Heart left ventricle (tissue), 13 donors: ENCODE measurements around the gene CCS.

Experiments
- CTCF ChIP-seq, 12 donors: fragments of 200-600 bp; sonication (generic) in 4 of 12; IDR thresholded peaks; one replicate each; pipeline versions ENCODE4 v1.5.0 to v1.8.0; 2018 to 2022; ENCODE audit warnings: antibody characterized with exemption in 12 of 12, mild to moderate bottlenecking in 5 of 12
- POLR2A ChIP-seq, 2 donors: fragments of 450-650 bp; IDR thresholded peaks; one replicate each; pipeline ENCODE4 v1.6.1; 2017; ENCODE audit warnings: antibody characterized with exemption in 2 of 2, mild to moderate bottlenecking in 2 of 2, moderate library complexity in 2 of 2
- donor health status: ischemic (EF 13 %, LVEDD 7.1; RV severe dilation, severe dysfunction).
- donor health status: DM: no; HTN: yes; CAD: no.
- donor health status: DM: no; HTN: no; CAD: no.
- donor health status: ischemic (EF 25% LVEDD 6.9; RV normal size, moderate dysfunction).
- donor health status: ischemic (EF 25% LVEDD 5.7; RV mildly dilated, moderate dysfunction).
- donor health status: ischemic (EF 35%, LVEDD 5.7; RV mildly dilated, moderate dysfunction).
- donor health status: nonischemic (EF 11% LVEDD 7.7; RV severe dilation, severe dysfunction).
- donor health status: DM: yes; HTN: yes; CAD: no.
- donor health status: PGD.
- donor health status: ischemic (EF 29% LVEDD 5.4; RV normal size, mild dysfunction).
- donor health status: nonischemic (EF 23%, LVEDD 6.1; RV moderate dilation, normal function).

DNA sequence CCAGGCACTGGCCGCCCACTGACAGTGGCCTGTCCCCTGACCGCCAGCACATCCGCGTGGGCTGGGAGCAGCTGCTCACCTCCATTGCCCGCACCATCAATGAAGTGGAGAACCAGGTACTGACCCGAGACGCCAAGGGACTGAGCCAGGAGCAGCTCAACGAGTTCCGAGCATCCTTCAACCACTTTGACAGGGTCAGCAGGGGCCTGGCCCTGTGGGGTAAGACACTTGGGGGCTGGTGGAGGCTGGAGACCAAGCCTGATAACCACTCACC is 31.1 kb upstream of the CCS start:
- TF ChIP-seq CTCF (IDR thresholded peaks at IDR 0.05): no peak
- no peak for TF ChIP-seq POLR2A (IDR thresholded peaks at IDR 0.05)
